ENCODE results near the gene ANAPC7.
"Not testable (repeated sequence)": the region's sequence is repeated elsewhere in the genome, so short reads cannot be mapped to it uniquely, and the experiment has no call there.

DNA sequence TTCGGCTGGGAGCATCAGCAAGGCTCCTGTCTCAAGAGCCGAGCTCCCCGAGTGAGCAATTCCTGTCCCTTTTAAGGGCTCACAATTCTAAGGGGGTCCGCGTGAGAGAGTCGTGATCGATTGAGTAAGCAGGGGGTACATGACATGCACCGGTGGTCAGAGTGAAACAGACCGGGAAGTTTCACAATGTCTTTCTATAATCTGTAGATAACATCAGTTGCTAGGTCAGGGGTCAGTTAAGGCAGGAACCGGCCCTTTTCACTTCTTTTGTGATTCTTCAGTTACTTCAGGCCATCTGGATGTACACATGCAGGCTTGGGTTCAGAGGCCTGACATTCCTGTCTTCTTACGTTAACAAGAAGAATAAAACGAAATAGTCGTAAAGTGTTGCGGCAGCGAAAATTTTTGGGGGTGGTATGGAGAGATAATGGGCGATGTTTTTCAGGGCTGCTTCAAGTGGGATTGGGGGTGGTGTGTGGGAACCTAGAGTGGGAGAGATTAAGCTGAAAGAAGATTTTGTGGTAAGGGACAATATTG, 1.7 kb upstream of the ANAPC7 start:
- not testable (repeated sequence) for TF ChIP-seq USF2 (CRISPR knock-in tag; IDR thresholded peaks at IDR 0.05); E2F1 (CRISPR knock-in tag; IDR thresholded peaks at IDR 0.05); CHD2 (IDR thresholded peaks at IDR 0.05; ENCODE audit: low read depth, low read length); KDM5B (IDR thresholded peaks at IDR 0.05; ENCODE audit: insufficient replicate concordance, low read depth, low read length); TEAD4 (IDR thresholded peaks at IDR 0.05; ENCODE audit: low read length); TEAD4 (CRISPR knock-in tag; IDR thresholded peaks at IDR 0.05; ENCODE audit: borderline replicate concordance); MAFK (IDR thresholded peaks at IDR 0.05; ENCODE audit: low read length); TGIF2 (CRISPR knock-in tag; IDR thresholded peaks at IDR 0.05); SRSF1 (IDR thresholded peaks at IDR 0.05; ENCODE audit: low read depth, low read length); POLR2A (conservative IDR thresholded peaks at IDR 0.05); SIN3A (IDR thresholded peaks at IDR 0.05; ENCODE audit: borderline replicate concordance in 2 of 2, control insufficient read depth in 1 of 2, low read depth in 2 of 2, low read length in 2 of 2)
- TF ChIP-seq, protein P1, sequence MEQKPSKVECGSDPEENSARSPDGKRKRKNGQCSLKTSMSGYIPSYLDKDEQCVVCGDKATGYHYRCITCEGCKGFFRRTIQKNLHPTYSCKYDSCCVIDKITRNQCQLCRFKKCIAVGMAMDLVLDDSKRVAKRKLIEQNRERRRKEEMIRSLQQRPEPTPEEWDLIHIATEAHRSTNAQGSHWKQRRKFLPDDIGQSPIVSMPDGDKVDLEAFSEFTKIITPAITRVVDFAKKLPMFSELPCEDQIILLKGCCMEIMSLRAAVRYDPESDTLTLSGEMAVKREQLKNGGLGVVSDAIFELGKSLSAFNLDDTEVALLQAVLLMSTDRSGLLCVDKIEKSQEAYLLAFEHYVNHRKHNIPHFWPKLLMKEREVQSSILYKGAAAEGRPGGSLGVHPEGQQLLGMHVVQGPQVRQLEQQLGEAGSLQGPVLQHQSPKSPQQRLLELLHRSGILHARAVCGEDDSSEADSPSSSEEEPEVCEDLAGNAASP (IDR thresholded peaks at IDR 0.05): not testable (repeated sequence)
